RPMI7951 (cell line): ENCODE measurements around the gene GUCA2A. TPM values are rescaled to one million over a fixed set of nuclear protein-coding genes. Genes with fewer than 3 reads are reported as not detected.

Source experiments
- DNase-seq: peaks from one replicate; pipeline ENCODE4 v3.0.0-alpha.2; 2012; ENCODE audit warnings: low read depth
- total RNA-seq: library from RNA; depleted of rRNA; stranded (reverse); fragments of >200 nt; shearing (Covaris generic); gene quantifications from 2 replicates; pipeline ENCODE4 v1.2.3, GENCODE V29; 2014

Gene GUCA2A
- total RNA-seq, 1 experiment from 2014 or later: not detected

DNA sequence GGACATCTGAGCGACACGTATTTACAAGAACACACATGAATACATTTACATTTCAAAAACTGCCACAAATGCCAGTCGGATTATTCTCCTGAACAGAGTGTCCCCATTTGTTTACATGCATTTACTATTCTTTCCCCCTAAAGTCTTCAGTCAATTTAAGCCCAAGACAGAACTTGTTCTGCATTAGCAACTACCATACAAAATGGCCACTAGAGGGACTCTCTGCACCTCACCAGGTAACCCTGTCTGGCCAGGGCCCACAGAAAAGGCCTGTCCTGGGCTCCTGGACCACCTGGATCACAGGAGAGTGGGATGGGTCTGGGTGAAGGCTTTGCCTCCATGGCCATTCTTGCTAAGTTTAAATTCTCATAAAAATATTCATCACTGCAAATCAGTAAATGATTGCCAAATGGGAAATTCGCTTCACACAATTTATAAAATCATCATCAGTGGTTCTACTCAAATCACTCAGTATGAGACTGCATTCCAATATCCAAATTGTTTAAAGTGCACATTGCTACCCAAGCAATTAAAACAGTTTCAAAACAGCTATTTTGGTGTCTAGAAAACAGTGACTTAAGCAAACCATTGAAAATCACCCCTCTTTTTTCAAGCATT lies 12.5 kb upstream of the GUCA2A start:
- peak; percentile 34 for DNase-seq

DNA sequence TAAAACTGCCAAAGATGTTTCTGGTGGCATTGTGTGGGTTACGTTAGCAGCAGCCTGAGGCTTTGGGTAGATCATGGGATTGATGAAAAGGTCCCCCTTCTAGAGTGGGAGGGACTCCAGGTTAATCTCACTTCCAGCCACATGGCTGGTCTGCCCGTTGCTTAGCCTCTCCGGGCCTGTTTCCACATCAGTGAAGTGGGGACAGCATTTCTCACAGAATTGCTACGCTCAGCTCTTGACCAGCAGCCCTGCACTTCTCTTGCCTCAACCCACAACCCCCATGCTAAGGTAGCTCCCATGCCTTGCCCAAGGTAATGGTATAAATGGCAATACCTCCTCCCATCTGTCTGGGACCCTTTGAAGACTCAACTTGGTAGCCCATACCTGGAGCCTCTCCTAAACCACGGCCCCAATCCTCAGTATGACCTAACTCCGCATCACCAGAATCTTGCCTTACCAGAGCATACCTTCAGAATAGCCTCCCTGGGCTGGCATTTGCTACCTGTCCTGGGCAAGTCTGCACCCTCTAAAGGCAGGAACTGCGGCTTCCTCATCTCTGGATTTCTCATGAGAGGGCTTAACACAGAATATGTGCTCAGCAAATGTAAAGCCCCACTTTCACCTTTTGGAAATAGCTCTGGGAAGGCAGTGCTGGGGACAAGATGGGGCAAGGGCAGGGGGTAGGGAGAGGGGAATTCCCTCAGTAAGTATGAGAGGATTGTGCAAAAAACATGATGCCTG lies 10.9 kb upstream of the GUCA2A start:
- no peak for DNase-seq

DNA sequence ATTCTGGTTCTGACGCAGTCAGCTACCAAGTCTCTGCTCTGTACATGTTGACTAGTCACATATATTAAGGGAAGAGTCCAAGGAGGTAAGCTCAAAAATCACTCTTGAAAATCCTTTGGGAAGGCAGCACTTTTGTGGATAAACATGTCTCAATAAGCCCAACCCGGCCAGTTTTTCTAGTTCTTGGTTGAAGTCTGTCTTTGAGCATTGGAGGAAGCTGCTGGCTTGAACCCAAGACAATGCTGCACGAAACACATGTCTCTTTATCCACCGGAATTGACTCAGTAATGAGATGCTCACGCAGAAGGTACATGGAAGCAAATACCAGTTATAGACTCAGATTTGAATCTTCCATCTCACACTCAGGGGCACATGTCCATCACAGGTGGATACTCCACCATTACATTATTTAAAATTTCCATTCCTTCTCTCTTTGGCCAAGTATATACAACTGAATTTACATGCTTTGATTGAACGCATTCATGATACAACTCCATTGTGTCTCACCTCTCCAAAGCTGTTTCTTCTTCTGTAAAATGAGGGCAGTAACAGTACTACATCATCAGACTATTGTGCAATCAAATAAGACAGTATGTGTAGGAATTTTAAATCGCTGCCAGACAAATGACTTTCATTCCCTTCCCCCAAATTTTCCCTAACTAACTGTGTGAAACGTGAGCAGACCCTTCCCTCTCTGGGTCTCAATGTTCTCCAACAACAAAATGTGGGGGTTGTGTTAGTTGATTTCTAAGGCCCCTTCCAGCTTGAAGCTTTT lies 9.6 kb upstream of the GUCA2A start:
- no peak for DNase-seq

DNA sequence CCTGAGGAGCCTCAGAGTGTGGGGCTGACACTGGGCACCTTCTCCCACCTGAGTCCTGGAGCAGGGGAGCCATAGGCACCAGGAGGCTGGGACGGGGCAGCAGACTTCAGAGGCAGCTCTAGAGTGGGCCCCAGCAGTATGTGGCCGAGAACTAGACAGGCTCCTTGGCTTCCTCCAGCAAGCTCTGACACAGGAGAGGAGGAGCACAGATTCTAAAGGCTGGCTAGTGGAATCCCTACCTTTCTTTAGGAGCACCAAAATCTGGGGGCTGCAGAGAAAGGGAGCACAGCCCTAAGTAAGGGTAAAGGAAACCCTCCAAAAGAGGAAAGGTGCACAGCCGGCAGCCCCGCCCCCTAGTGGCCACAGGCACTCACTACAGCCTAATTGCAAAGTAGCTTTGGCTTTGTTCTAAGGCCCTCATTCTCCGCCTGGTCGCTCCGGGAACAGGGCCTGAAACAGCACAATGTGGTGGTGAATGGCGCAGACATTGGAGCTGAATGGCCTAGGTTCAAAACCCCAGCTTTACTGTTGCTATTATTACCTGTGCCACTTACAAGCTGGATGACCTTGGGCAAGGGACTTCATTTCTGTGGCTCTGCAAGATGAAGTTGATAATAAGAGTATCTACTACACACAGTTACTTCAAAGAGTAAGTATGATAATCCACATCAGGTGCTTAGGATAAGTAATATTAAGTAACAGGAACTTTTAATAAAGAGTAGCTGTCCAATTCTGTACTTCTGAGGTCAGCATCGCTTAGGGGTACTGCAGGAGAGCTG lies 8.8 kb upstream of the GUCA2A start:
- peak; percentile 45 for DNase-seq

DNA sequence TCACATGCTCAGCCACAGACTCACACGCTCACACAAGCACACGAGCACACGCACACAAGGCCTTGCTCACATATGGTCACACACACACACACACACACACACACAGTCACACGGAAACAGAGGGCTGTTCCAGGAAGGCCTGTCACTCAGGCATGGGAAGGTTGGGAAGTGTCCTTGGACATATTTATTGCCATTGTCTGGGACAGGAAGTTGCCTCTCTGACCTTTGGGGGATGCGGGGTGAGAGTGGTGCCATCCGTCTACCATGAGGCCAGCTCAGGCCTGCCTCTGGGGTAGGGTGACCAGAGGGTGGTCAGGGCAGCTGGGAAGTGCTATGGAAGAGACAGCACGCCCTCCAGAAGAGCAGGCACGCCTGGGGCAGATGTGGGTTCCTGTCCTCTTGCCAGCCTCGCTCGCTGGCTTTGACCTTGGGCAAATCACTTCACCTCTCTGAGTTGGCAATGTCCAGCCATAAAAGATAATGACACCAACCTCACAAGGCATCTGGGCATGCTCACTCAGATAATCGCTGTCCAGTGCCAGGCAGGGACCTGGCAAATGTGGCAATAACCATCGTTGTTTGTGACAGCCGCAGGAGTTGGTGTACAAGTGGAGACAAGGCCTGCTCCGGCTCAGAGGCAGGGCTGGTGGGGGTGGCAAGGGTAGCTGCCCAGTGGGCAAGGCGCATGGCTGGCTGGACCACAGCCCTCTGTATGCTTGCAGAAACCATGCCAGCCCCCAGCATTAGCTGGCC lies 8.0 kb upstream of the GUCA2A start:
- DNase-seq: no peak

DNA sequence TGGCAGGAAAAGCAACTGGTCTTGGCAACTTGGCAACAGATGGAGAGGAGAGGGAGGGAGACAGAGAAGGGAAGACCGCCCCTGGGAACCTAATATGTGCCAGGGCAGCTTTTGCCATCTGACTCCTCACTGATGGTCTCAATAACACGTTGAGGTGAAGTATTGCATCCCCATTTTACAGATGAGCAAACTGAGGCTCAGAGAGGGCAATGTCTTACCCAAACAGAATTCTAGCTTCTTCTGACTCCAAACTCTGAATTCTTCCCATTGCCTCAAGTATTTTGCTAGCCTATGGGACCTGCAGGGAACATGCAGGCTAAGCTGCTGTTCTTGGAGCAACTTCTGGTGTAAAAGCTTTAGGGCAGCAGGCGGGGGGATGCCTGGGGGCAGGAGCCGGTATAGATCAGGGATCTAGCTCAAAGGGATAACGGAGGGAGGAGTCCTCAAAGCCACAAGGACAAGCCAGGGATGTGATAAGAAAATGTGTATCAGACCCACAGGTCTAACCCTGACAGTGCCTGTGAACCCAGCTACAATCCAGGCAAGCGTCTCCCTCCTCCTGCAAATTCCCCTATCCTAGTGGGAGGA lies 7.2 kb upstream of the GUCA2A start:
- no peak for DNase-seq

DNA sequence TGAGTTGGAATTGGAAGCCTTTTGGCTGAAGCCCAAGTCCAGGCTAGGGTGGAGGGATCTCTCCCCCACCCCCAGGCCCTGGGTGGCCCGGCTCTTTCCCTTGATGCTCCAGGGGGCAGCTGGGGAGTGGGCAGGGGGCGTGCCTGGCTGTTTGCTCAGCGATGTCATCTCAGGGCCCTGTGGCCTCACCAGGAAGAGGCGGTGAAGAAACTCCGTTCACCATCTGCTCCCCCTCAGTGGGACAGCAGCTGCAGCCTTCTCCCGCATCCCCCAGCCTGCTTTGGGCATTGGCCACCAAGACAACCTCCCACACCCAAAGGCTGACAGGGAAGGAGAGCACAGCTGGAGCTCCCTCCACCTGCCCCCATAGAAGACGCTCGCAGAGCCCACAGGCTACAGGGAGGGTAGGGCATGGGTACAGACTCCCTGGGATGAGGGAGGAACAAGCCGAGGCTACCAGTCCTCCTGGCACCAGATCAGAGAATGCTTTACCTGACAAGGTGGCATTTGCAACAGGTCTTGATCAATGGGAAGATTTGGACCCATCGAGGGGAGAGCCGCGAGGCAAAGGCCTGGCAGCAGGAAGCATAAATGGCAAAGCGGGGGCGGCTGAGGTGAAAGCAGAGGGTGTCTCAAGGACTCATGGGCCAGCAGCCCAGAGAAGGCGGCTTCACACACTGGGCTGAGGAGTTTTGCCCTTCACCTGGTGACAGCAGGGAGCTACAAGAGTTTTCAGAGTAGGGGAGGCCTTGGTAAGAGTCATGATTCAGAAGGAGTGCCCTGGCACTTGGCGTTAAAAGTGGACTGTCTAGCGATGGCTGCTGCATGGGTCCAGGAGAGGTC lies 6.5 kb upstream of the GUCA2A start:
- no peak for DNase-seq

DNA sequence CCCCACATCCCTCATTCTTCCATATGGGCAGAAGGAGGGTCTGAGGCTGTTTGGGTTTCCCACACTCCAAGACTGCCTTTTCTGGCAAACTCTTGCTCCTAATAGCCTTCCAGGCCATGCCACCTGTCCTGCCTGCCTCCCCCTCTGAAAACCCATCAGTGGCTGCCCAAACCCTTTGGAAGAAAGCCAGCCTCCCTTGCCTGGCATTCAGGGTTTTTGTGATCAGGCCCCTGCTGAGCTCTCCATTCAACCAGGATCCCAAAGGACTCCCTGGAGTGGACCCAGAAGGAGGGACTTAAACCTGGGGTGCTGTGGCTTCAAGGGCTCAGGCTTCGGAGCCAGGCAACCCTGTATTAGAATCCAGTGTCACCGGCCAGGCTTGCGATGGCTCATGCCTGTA lies 4.2 kb upstream of the GUCA2A start:
- DNase-seq: no peak

DNA sequence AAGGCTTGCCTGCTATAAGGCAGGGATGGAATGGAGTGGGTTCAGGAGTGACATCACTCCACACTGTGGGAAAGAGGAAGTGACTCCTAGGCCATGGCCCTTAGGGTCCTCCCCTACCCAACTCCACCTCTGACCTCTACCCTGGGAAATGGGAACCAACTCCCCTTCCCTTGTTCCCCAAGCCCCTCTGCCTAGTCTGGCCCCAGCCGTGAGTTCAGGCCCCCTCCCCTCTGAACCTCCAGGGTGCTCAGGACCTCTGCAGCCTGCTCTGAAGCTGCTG lies 3.8 kb upstream of the GUCA2A start:
- no peak for DNase-seq

DNA sequence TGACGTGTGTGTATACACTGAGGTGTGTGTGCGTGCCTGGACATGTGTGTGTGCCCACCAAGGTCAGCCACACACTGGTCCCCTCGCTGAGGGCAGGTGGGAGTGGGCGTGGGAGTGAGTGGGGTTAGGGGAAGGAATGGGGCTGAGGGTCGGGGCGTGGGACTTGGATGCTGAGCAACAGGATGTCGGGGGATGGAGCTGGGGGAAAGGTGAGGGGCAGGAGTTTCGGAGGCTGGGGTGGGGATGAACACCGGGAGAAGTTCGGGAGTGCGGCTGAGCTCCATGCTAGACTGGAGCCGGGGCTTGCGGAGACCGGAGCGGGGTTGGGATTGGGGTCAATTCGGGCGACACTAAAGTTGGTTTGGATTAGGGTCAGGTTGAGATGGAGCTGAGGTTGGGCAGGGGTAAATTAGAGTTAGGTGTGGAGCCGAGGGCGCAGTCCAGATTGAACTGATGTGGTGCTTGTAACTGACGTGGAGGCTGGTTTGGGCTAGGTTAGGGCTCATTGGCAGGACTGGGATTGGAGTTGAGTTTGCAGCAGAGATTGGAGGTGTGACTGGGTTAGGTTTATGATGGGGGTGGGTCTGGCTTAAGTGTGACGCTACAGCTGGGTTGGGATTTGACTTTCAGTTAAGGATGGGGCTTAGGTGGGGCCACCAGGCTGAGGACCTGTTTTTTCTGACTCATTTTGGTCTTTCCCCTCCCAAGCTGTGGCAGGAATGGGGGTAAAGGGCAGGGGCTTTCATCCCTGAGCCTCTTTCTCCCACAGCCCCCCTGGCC lies 3.3 kb upstream of the GUCA2A start:
- DNase-seq: no peak

DNA sequence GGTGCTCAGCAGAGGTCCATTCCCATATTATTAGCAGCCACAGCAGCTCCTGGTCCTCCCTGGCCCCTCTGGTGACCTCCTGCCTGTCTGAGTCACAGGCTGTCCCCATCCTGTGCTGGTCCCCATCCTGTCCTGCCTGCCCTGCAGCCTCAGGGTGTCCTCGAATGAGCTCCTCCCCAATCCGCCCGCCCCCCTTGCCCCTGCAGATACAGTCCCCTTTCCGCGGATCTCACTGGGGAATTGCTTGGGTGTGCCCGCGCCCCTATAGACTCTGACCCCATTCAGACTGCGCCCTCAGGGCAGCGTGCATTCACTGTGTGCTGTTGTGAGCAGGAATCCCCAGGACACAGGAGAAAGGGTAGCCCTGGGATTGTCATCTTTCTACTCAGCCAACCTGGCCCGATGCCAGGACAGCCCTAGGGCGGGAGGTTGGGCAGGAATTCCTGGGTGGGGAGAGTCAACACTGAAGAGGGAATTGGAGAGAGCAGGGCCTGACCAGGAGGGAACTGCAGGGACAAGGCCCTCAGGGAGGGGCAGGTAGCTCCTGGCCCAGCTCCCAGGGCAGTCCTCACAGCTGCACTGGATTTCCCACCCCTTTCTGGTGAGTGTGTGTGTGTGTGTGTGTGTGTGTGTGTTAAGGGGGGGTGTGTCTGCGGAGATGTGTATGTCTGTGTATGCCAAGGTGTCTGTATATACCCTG lies 1.1 kb upstream of the GUCA2A start:
- DNase-seq: peak; percentile 88

DNA sequence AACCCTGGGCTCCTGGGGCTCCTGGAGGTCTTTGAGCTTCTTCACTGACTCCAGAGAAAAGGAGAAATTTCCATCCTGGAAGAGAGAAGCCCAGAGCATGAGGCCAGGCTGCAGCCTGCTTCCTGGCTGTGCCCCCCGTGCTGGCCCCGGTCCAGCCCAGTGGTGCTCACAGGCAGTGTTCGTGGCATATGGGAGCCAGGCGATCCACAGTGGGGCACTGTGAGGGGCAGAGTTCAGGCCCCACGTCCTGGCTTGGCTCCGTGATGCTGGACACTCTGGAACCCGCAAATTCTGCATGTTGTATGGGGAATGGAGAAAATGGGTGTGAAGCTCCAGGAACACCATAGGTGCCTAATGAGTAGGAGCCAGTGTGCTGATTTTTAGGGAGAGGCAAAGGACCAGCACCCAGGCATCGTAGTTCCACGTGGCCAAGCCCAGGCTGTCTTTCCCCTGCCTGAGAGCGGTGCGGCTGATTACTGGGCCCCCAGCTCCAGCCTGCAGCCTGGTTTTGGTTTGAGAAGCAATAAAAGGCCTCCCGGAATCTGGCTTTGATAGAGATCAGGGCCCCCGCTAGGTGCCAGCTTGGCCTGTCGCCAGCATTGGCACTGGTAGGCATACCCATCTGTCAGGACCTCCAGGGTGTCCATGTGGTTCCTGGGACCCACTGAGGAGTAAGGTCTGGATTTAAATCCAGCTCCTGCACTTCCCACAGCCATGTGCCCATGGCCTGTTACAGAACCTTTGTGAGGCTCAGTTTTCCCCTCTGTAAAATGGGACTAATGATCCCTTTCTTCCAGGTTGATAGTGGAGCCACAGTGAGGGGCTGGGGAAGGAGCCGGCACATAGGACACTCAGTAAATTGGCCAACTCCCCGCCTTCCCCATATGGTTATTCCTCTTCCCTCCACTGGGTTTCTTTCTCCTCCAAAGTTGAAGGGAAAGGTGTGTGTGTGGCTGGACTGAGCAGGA lies 725 bp downstream of the GUCA2A start:
- no peak for DNase-seq

DNA sequence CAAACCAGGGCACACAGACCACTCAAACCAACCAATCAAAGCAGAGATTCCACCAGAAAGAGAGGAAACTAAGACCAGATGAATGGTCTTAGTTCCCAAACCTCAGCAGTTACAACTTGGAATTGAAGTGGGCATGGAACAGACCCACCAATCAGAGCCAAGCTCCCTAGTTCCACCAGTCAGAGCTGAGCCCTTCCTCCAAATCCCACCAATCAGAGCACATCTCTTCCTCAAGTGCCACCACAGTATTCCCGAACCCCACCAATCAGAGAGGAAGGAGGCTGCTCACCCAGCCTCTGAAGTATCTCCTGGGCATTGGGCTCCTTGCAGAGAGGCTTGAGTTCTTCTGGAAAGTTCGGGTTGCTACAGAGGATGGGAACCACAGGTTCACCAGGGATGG lies 1.4 kb downstream of the GUCA2A start:
- no peak for DNase-seq

DNA sequence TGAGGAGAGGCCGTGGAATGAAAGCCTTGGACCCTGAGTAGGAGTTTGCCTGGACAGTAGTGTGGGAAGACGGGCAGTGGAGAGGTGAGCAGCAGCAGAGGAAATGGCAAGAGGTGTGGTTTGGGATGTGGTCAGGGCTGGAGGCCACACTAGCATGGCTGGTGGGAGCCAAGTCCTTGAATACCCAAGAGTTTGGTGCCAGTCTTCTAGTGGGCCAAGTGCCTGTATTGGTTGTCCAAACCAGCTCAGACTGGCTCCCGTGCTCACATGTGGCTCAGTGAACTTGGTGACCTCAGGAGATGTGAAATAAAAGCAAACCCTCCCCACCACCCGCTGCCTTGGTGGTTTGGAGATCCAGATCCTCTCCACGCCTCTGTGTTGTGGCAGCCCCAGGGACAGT lies 2.4 kb downstream of the GUCA2A start:
- DNase-seq: peak; percentile 69

DNA sequence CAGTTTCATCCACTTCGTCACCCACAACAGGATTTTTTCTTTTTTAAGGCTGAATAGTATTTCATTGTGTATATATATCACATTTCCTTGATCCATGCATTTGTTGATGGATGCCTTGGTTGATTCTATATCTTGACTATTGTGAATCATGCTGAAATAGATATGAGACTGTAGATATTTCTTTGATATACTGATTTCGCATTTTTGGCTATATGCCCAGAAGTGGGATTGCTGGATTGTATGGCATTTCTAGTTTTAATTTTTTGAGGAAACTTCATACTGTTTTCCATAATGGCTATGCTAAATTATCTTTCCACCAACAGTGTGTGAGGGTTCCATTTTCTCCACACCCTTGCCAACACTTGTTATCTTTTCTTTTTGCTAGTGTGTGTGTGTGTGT lies 6.4 kb downstream of the GUCA2A start:
- no peak for DNase-seq

DNA sequence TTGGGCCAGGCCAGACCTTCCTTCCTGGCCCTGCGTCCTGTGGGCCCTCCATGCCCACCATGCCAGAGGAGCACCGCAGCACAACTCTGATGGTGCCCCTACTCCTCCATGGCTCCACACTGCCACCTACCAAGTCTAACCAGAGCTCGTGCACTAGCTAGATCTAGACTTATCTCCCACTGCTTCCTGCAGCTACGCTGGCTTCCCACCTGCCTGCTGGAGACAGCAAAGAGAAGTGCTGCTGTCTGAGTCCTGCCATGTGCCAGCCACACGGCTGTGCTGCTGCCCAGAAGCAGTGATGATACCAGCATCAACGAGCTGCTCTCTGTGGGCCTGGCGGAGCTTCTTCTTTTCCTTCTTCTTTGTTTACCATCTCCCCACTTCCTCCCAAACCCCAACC lies 6.9 kb downstream of the GUCA2A start:
- DNase-seq: no peak

DNA sequence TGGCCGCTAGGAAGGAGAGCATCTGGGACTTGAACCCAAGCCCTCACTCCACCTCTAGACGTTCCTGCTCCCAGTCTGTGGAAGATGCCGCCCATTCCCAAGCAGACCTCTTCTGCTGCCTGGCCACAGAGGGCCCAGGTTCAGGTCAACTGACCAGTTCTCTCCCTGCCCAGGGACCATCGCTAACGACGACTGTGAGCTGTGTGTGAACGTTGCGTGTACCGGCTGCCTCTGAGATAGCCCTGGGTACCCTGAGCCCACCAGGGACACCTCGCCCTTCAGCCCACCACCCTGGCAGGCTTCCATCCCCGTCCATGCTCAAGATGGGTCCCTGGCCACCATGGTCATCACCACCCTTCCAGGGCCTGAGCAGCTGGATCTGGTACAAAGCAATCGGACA lies 9.2 kb downstream of the GUCA2A start:
- no peak for DNase-seq

DNA sequence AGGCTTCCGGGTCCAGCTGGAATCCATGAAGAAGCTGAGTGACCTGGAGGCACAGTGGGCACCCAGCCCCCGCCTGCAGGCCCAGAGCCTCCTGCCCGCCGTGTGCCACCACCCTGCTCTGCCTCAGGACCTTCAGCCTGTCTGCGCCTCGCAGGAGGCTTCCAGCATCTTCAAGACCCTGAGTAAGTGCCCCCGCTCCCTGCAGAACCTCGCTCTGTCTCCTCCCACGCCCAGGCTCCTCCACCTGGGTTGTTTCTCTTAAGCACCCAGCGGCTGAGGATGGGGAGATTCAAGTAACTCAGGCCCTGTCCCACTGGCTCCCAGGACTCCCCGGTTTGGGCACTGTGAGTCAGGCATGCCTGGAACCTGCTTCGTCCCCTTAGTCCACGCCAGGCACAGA lies 9.9 kb downstream of the GUCA2A start:
- no peak for DNase-seq
